ENCODE measurements around the gene LRRC74B.
A peak's percentile ranks its signal among the peaks of the same experiment; 100 is the strongest.
"Not testable (repeated sequence)": the region's sequence is repeated elsewhere in the genome, so short reads cannot be mapped to it uniquely, and the experiment has no call there.

Gene LRRC74B

GRCh38 chr22:21001601-21002325 lies 44.0 kb upstream of the LRRC74B start, which contains the start of gene THAP7:
Gene THAP7, minus strand, starts transcription at chr22:21002118. Its CDS starts 207 bp downstream, at chr22:21001911.
- H3K79me2 ChIP-seq = no peaks in the 10 kb centered on the region
- H3K4me3 ChIP-seq (ENCODE audit: low read depth, low read length) = peak within 1 kb of the TSS; percentile 96
- peaks cover 7% of the 10 kb centered on the region for H3K4me1 ChIP-seq
- TF ChIP-seq, protein P1, sequence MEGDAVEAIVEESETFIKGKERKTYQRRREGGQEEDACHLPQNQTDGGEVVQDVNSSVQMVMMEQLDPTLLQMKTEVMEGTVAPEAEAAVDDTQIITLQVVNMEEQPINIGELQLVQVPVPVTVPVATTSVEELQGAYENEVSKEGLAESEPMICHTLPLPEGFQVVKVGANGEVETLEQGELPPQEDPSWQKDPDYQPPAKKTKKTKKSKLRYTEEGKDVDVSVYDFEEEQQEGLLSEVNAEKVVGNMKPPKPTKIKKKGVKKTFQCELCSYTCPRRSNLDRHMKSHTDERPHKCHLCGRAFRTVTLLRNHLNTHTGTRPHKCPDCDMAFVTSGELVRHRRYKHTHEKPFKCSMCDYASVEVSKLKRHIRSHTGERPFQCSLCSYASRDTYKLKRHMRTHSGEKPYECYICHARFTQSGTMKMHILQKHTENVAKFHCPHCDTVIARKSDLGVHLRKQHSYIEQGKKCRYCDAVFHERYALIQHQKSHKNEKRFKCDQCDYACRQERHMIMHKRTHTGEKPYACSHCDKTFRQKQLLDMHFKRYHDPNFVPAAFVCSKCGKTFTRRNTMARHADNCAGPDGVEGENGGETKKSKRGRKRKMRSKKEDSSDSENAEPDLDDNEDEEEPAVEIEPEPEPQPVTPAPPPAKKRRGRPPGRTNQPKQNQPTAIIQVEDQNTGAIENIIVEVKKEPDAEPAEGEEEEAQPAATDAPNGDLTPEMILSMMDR (IDR thresholded peaks at IDR 0.05) = no peak
- H2AFZ ChIP-seq = peak within 1 kb of the TSS; percentile 84
- H3K27ac ChIP-seq = peak within 1 kb of the TSS; percentile 97
- peak within 1 kb of the TSS; percentile 28 for H3K9ac ChIP-seq
- H3K27me3 ChIP-seq (ENCODE audit: control insufficient read depth, insufficient read depth, low read length) = no peaks in the 10 kb centered on the region
- peak within 1 kb of the TSS; percentile 84 for H3K4me2 ChIP-seq (ENCODE audit: low read length)
- H3K9me3 ChIP-seq (ENCODE audit: control insufficient read depth, low read length) = no peaks in the 10 kb centered on the region
- no peaks in the 10 kb centered on the region for H3K36me3 ChIP-seq (ENCODE audit: control insufficient read depth, insufficient read depth, low read length)

GRCh38 chr22:21003782-21004181 lies 42.0 kb upstream of the LRRC74B start:
- H3K27ac ChIP-seq = no peak overlapping the region
- no peaks in the 10 kb centered on the region for H3K36me3 ChIP-seq (ENCODE audit: control insufficient read depth, insufficient read depth, low read length)
- no peak overlapping the region for H3K4me2 ChIP-seq (ENCODE audit: low read length)
- no peak overlapping the region for H2AFZ ChIP-seq
- TF ChIP-seq, protein P1 (IDR thresholded peaks at IDR 0.05) = no peak
- H3K4me3 ChIP-seq (ENCODE audit: low read depth, low read length) = no peak overlapping the region
- H3K79me2 ChIP-seq = no peaks in the 10 kb centered on the region
- H3K9me3 ChIP-seq (ENCODE audit: control insufficient read depth, low read length) = no peaks in the 10 kb centered on the region
- H3K9ac ChIP-seq = no peak overlapping the region
- H3K27me3 ChIP-seq (ENCODE audit: control insufficient read depth, insufficient read depth, low read length) = no peaks in the 10 kb centered on the region
- peaks cover 7% of the 10 kb centered on the region for H3K4me1 ChIP-seq

DNA sequence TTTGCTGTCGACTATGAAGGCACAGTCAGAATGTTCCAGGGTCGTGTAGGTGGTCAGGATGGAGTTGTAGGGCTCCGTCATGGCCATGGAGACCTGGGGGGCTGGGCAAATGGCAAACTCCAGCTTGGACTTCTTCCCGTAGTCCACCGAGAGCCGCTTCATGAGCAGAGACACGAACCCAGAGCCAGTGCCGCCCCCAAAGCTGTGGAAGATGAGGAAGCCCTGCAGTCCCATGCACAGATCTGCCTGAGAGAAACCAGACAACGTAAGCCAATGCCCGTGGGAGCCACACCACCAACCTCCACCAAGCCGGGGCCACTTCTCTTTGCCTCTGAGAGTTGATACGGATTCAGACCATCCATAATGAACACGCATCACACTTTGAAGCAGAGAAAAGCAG lies 36.5 kb upstream of the LRRC74B start:
- not testable (repeated sequence) for H3K36me3 ChIP-seq (ENCODE audit: control insufficient read depth, insufficient read depth, low read length); H3K27ac ChIP-seq; H3K9me3 ChIP-seq (ENCODE audit: control insufficient read depth, low read length); H3K9ac ChIP-seq; H3K27me3 ChIP-seq (ENCODE audit: control insufficient read depth, insufficient read depth, low read length); H3K79me2 ChIP-seq; H3K4me1 ChIP-seq; H2AFZ ChIP-seq; H3K4me3 ChIP-seq (ENCODE audit: low read depth, low read length); H3K4me2 ChIP-seq (ENCODE audit: low read length)

DNA sequence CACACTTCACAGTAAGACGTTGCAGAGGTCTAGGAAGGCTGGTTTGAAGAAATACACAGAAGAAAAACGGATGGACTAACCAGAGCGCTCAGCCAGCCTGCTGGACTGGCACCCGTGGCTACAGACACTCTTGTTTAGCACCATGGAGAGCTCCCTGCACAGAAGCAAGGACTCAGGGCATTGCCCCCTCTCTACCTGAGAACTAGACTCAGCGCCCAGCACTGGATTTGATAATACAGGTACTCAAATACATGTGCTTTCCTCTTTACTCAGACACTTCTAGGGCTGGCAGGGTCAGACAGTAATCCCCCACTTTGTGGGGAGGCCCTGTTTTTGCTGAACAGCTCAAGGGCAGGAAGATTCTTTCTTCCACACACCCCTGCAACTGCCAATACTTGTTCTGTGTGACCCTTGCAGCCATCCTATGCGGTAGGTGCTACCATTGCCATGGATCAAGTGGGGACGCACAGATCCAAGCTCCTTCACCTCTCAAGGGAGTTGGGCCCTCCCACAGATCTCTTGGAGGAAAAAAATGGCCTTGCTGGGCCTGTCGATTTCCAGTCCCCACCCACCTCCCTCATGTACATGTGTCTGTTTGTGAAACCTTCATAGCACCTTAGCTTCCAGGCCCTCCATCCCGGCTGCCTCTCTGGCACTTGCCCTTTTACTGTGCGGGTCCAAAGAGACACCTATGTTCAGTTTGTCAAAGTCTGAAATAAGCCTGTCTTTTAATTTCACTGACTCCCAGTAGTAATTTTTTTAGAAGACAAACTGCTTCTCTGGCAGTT lies 35.9 kb upstream of the LRRC74B start:
- no peaks in the 10 kb centered on the region for H3K9me3 ChIP-seq (ENCODE audit: control insufficient read depth, low read length)
- H3K9ac ChIP-seq = no peak overlapping the region
- no peaks in the 10 kb centered on the region for H3K27me3 ChIP-seq (ENCODE audit: control insufficient read depth, insufficient read depth, low read length)
- TF ChIP-seq, protein P1 (IDR thresholded peaks at IDR 0.05) = no peak
- H3K79me2 ChIP-seq = no peaks in the 10 kb centered on the region
- H3K4me1 ChIP-seq = no peaks in the 10 kb centered on the region
- no peak overlapping the region for H3K4me2 ChIP-seq (ENCODE audit: low read length)
- no peak overlapping the region for H3K27ac ChIP-seq
- no peak overlapping the region for H2AFZ ChIP-seq
- no peaks in the 10 kb centered on the region for H3K36me3 ChIP-seq (ENCODE audit: control insufficient read depth, insufficient read depth, low read length)
- H3K4me3 ChIP-seq (ENCODE audit: low read depth, low read length) = no peak overlapping the region

DNA sequence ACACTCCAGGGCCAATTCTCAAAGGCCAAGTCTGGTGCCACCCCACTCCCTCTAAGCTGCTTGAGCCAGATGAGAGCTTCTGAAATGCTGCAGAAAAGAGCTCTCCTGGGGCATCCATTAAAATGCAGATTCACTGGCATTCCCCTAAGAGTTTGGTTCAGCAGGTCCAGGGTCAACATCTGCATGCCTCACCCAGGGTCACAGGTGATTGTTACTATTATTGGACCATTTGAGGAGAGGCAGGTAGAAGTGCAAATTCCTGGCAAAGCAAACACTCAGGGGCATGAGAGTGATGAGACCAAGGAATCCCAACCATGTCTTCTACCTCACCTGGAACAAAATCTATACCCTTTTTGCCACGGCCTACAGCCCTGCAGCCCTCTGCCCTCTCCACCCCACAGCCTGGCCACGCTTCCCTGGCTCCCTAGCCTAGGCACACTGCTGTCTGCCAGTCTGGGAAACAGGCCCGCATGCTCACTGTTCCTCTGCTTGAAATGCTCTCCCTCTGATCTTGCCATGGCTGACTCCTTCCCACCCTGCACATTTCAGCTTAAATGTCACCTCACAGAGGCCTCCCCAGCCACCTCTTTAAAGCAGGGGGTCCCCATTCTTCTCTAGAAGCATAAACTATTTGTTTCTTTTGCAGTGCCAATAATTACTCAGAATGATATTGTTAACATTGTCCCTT lies 35.2 kb upstream of the LRRC74B start:
- H3K27me3 ChIP-seq (ENCODE audit: control insufficient read depth, insufficient read depth, low read length) = no peaks in the 10 kb centered on the region
- no peak overlapping the region for H3K9ac ChIP-seq
- no peak overlapping the region for H3K4me2 ChIP-seq (ENCODE audit: low read length)
- TF ChIP-seq, protein P1 (IDR thresholded peaks at IDR 0.05) = no peak
- no peaks in the 10 kb centered on the region for H3K79me2 ChIP-seq
- H3K9me3 ChIP-seq (ENCODE audit: control insufficient read depth, low read length) = no peaks in the 10 kb centered on the region
- no peaks in the 10 kb centered on the region for H3K36me3 ChIP-seq (ENCODE audit: control insufficient read depth, insufficient read depth, low read length)
- H3K4me3 ChIP-seq (ENCODE audit: low read depth, low read length) = no peak overlapping the region
- H3K27ac ChIP-seq = no peak overlapping the region
- no peaks in the 10 kb centered on the region for H3K4me1 ChIP-seq
- H2AFZ ChIP-seq = no peak overlapping the region
